ENCODE results near the gene MAPT.
"Not testable (repeated sequence)": the region's sequence is repeated elsewhere in the genome, so short reads cannot be mapped to it uniquely, and the experiment has no call there.

The MAPT gene

DNA sequence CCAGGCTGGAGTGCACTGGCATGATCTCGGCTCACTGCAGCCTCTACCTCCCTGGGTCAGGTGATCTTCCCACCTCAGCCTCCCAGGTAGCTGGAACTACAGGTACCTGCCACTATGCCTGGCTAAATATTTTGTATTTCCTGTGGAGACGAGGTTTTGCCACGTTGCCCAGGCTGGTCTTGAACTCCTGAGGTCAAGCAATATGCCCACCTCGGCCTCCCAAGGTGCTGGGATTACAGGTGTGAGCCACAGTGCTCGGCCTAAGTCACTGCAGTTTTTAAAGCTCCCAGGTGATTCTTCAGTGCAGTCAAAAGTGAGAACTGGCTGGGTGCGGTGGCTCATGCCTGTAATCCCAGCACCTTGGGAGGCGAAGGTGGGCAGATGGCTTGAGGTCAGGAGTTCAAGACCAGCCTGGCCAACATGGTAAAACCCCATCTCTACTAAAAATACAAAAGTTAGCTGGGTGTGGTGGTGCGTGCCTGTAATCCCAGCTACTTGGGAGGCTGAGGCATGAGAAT lies 125.1 kb downstream of the MAPT start:
- not testable (repeated sequence) for DNase-seq

DNA sequence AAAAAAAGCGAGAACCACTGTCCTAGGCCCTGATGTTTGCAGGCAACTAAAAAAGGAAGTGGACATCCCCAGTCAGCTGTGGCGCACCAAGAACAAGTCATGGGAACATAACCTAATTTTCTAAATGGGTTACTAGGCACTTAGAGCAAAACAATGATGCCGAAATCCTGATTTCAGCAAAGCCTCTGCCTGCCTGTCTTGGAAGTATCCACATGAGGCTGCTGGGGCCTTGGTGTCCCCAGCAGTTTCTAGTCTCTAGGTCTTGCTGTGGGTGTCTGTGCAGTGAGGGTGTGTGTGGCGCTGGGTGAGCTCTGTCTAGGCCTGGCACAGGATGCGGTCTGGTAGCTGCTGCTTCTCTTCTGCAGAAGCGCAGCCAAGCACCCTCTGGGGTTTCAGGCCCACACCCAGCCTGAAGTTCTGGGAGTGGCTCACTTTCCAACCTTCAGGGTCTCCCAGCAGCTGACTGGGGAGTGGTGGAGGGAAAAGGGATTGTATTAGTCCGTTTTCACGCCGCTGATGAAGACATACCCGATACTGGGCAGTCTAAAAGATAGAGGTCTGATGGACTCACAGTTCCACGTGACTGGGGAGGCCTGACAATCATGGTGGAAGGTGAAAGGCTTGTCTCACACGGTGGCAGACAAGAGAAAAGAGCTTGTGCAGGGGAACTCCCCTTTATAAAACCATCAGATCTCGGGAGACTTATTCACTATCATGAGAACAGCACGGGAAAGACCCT lies 125.8 kb downstream of the MAPT start:
- DNase-seq, result no peak

DNA sequence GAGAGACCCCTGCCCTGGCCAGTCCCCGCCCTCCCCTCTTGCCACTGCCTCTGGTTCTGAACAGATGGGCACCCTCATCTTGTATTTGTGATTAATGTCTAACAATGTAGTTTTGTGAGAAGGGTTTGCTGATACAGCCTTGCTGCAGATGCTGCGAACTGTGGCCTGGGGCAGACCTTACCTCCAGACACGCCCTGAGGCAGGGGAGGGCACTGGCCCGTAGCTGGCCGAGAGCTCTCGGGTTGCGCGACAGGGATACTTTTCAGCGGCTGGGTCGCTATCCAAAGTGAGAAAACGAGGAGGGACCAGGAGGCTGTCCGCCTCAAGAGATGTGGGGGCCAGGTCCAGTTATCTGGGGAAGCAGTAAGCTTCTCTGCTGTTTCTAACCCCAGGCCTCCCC lies 126.6 kb downstream of the MAPT start:
- no peak for DNase-seq

DNA sequence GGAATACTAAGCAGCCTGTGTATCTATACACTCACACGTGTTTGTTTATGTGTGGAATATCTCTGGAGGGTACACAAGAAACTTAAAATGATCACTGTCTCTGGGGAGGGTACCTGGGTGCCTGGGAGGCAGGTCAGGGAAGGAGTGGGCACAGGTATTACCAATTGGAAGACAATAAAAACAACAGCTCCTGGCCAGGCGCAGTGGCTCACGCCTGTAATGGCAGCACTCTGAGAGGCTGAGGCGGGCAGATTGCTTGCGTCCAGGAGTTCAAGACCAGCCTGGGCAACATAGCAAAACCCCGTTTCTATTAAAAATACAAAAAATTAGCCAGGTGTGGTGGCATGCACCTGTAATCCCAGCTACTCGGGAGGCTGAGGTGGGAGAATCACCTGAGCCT lies 129.0 kb downstream of the MAPT start:
- DNase-seq, result not testable (repeated sequence)

DNA sequence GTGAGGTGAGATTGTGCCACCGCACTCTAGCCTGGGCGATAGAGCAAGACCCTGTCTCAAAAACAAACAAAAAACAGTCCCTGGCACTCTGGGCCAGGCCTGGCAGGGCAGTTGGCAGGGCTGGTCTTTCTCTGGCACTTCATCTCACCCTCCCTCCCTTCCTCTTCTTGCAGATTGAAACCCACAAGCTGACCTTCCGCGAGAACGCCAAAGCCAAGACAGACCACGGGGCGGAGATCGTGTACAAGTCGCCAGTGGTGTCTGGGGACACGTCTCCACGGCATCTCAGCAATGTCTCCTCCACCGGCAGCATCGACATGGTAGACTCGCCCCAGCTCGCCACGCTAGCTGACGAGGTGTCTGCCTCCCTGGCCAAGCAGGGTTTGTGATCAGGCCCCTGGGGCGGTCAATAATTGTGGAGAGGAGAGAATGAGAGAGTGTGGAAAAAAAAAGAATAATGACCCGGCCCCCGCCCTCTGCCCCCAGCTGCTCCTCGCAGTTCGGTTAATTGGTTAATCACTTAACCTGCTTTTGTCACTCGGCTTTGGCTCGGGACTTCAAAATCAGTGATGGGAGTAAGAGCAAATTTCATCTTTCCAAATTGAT lies 129.5 kb downstream of the MAPT start:
- DNase-seq, result no peak

DNA sequence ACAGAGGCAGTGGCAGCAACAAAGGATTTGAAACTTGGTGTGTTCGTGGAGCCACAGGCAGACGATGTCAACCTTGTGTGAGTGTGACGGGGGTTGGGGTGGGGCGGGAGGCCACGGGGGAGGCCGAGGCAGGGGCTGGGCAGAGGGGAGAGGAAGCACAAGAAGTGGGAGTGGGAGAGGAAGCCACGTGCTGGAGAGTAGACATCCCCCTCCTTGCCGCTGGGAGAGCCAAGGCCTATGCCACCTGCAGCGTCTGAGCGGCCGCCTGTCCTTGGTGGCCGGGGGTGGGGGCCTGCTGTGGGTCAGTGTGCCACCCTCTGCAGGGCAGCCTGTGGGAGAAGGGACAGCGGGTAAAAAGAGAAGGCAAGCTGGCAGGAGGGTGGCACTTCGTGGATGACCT lies 130.2 kb downstream of the MAPT start:
- DNase-seq, result no peak

DNA sequence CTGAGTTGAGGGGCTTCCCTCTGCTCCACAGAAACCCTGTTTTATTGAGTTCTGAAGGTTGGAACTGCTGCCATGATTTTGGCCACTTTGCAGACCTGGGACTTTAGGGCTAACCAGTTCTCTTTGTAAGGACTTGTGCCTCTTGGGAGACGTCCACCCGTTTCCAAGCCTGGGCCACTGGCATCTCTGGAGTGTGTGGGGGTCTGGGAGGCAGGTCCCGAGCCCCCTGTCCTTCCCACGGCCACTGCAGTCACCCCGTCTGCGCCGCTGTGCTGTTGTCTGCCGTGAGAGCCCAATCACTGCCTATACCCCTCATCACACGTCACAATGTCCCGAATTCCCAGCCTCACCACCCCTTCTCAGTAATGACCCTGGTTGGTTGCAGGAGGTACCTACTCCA lies 130.7 kb downstream of the MAPT start:
- DNase-seq, result no peak

DNA sequence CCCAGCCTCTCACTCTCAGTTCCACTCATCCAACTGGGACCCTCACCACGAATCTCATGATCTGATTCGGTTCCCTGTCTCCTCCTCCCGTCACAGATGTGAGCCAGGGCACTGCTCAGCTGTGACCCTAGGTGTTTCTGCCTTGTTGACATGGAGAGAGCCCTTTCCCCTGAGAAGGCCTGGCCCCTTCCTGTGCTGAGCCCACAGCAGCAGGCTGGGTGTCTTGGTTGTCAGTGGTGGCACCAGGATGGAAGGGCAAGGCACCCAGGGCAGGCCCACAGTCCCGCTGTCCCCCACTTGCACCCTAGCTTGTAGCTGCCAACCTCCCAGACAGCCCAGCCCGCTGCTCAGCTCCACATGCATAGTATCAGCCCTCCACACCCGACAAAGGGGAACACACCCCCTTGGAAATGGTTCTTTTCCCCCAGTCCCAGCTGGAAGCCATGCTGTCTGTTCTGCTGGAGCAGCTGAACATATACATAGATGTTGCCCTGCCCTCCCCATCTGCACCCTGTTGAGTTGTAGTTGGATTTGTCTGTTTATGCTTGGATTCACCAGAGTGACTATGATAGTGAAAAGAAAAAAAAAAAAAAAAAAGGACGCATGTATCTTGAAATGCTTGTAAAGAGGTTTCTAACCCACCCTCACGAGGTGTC lies 131.3 kb downstream of the MAPT start:
- DNase-seq, result no peak

DNA sequence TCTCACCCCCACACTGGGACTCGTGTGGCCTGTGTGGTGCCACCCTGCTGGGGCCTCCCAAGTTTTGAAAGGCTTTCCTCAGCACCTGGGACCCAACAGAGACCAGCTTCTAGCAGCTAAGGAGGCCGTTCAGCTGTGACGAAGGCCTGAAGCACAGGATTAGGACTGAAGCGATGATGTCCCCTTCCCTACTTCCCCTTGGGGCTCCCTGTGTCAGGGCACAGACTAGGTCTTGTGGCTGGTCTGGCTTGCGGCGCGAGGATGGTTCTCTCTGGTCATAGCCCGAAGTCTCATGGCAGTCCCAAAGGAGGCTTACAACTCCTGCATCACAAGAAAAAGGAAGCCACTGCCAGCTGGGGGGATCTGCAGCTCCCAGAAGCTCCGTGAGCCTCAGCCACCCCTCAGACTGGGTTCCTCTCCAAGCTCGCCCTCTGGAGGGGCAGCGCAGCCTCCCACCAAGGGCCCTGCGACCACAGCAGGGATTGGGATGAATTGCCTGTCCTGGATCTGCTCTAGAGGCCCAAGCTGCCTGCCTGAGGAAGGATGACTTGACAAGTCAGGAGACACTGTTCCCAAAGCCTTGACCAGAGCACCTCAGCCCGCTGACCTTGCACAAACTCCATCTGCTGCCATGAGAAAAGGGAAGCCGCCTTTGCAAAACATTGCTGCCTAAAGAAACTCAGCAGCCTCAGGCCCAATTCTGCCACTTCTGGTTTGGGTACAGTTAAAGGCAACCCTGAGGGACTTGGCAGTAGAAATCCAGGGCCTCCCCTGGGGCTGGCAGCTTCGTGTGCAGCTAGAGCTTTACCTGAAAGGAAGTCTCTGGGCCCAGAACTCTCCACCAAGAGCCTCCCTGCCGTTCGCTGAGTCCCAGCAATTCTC lies 132.1 kb downstream of the MAPT start:
- DNase-seq, result no peak

DNA sequence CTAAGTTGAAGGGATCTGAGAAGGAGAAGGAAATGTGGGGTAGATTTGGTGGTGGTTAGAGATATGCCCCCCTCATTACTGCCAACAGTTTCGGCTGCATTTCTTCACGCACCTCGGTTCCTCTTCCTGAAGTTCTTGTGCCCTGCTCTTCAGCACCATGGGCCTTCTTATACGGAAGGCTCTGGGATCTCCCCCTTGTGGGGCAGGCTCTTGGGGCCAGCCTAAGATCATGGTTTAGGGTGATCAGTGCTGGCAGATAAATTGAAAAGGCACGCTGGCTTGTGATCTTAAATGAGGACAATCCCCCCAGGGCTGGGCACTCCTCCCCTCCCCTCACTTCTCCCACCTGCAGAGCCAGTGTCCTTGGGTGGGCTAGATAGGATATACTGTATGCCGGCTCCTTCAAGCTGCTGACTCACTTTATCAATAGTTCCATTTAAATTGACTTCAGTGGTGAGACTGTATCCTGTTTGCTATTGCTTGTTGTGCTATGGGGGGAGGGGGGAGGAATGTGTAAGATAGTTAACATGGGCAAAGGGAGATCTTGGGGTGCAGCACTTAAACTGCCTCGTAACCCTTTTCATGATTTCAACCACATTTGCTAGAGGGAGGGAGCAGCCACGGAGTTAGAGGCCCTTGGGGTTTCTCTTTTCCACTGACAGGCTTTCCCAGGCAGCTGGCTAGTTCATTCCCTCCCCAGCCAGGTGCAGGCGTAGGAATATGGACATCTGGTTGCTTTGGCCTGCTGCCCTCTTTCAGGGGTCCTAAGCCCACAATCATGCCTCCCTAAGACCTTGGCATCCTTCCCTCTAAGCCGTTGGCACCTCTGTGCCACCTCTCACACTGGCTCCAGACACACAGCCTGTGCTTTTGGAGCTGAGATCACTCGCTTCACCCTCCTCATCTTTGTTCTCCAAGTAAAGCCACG lies 133.0 kb downstream of the MAPT start:
- DNase-seq, result no peak

DNA sequence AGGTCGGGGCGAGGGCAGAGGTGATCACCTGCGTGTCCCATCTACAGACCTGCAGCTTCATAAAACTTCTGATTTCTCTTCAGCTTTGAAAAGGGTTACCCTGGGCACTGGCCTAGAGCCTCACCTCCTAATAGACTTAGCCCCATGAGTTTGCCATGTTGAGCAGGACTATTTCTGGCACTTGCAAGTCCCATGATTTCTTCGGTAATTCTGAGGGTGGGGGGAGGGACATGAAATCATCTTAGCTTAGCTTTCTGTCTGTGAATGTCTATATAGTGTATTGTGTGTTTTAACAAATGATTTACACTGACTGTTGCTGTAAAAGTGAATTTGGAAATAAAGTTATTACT lies 133.6 kb downstream of the MAPT start:
- DNase-seq, result no peak

DNA sequence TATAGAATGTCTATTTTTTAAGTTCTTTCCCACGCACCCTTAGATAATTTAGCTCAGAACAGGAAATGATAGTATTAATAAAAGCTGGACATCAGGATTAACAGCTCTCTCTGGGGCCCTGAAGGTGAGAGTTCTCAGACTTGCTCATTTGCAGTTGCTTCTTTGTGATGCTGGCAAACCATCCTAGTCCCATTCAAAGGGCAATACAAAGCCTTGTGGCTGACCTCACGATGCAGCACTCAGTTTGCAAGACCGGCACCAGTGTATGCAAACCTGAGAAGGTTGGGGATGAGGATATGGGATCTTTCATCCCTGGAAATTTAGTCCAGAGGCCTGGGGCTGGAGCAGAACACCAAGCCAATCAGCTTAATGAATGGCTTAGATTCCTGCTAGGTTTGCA lies 134.0 kb downstream of the MAPT start:
- DNase-seq, result no peak

DNA sequence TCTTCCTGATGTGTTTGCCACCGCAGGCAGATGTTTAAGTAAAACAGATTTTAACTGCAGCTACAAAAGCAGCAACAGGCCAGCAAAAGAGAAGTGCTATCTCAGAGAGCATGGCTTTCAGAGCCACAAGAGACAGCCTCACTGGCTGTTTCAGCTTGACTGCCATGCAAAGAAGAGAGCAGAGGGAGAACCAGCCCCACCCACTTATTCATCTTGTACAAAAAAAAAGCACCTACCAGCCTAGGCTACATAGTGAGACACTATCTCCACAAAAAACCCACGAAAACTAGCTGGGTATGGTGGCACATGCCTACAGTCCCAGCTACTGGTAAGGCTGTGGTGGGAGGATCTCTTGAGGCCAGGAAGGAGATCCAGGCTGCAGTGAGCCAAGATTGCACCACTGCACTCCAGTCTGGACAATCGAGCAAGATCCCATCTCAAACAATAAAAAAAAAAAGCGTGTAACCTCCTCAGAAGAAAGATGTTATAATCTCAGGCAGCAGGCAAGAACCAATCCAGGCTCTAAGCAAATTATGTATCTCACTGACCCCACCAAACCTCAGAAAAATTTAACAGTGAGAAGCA lies 134.7 kb downstream of the MAPT start:
- DNase-seq, result no peak

DNA sequence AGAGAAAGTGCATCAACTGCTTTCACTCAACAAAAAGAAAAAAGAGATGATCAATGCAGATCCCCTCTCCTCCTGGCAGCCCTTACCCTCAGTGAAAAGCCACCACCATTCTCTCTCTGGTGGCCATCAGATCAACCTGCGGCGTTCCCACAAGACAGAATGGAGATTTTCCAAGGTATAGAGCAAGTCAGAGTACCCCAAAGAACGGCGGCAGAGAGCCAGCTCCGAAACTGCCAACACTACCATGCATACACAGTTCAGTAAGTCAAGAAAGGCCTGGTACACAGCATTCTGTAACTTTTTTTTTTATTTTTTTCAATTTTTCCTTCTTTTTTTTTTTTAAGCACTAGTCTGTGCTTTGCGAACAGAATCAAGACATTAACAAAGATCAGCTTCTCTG lies 135.3 kb downstream of the MAPT start:
- DNase-seq, result no peak

DNA sequence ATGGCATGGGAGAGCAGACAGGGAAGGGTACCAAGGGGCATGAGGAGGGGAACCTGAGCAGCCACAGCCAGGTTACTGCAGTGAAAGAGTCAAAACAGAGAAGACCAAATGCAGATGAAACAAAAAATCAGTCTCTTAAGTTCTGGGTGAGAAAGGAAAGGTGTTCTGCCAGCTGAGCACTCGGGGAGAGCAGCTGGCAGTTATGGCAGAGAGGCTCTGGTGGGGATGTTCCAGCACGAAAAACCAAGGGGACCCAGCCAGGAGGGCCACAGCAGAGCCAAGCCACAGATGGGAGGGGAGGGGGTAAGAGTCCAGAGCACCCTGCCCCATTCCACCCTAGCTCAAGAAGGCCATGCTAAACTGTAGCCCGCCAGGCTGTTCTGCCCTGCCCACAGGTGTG lies 136.4 kb downstream of the MAPT start:
- DNase-seq, result no peak

DNA sequence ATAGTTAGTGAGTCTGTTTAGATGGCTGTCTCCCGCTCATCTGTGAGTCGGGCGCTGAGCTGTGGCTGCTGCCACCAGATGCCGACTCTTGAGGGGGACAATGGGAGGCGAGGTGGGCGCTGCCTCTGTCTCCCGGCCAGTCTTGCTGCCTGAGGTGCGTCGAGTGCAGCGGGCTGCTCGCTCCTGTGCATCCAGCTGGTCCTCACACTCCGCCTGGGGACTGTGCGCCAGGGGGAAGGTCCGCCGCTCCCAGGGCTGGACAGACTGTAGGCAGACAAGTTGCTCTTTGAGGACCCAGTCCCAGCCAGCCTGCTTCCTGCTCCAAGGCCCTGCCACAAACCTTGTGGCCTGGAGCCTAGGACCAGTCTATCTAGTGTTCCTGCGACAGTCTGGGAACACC lies 137.1 kb downstream of the MAPT start:
- no peak for DNase-seq

DNA sequence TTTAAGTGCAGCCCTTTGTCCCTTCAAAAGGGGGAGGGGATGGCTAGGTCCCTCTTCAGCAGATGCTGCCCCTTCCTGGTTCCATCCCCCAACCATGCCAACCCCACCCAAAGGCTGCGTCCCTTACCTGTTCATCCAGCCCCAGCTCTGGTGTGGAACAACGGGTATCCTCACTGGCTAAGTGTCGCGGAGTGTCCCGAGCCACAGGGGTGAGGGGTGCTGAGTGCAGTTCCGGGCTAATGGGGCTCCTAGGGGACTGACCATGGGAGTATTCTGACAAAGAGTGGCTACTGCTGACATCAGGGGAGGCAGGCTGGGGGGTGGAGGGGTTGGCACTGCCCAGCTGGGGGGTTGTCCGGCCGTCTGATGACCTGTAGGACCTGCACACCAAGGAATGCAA lies 137.6 kb downstream of the MAPT start:
- DNase-seq, result no peak

DNA sequence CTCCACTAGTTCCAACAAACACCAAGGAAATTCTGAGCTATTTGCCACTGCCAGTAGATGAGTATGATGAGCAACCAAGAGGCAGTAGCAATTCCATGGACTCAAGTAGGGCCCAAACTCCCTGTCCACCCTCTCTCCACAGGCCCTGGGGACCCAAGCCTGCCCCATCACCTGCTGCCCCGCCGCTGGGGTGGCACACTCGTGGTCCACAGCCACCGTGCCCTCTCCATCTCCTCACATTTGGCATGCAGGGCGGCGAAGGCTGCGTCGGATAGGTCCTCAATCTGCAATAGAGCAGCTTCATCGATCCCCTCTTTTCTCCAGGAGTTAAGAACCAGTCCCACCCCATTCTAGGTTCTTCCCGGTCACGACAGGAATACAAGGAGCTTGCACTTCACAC lies 138.6 kb downstream of the MAPT start:
- no peak for DNase-seq

DNA sequence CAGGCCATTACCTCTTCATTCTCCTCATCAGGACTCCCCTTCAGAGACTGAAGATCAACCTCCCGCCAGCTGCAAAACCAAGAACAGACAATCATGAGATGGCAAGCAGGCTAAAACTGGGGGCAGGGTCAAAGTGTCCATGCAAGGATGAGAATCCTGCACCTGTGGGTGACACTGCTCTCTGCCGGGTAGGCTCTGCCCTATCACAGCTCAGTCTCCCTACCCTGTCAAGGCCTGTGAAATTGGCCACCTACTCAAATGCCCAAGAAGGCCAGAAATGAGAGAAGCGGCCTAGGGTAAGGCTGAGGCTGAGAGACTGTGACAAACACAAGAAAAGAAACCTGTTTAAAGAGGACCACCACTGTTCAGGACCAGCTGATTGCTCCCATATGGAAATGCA lies 139.0 kb downstream of the MAPT start:
- no peak for DNase-seq

DNA sequence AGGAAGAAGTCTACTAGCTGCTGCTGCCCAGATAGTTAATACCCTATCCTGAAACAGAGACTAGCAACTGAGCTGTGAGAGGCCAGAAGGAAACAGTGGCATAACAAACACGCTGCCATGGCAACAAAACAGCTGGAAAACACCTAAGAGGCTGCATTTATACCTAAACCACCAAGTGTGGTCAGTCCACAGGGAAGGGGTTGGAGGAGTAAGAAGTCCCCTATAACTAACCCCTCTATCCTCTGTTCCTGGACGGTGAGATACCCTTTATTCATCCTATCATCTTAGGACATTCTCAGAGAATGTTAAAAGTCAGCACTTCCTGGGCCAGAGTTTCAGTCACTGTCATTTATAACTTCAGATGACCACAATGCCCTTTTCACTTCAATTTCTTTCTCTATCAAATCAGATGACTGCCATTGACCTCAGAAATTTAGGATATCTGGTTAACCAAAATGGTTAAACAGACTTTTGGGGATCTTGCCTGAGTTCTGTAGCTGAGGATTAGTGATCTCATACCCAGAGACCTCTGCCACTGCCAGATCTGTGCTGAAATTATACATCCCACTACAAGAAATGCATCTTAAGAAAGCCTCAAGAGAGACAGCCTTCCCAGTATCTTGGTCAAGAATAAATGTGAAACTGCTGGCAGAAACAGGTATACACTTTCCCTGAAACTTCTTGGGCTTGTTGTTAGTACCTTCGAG lies 140.9 kb downstream of the MAPT start:
- DNase-seq, result no peak

DNA sequence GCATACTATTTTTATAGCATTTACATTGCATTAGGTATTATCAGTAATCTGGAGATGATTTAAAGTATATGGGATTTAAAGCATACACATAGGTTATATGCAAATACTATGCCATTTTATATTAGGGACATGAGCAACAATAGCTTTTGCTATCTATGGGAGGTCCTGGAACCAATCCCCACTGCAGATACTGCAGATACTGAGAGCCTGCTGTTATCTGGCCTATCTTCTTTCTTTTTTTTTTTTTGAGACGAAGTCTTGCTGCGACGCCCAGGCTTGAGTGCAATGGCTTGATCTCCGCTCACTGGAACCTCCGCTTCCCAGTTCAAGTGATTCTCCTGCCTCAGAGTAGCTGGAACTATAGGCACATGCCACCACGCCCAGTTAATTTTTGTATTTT lies 142.1 kb downstream of the MAPT start:
- DNase-seq, result no peak
